Measurements from ENCODE around the gene SUCLG1.

DNA sequence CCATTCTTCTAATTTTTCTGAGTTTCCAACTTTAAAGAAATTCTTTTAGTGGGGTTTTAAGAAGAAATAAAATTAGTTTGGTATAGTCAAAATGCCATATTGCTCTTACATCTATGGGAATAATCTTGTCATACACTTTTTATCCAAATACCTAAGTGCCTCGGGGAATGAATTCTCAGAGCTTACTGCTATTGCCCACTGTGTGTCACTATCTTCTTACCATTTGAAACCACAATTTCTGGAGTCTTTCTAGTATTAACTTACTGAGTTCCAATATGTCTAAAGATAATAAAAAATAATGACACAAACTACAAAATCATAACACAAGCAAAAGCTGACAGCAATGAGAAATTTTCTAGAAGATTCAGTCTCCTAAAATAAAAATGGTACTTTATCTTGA, 33.5 kb upstream of the SUCLG1 start:
- TF ChIP-seq CTCF (IDR thresholded peaks at IDR 0.05; ENCODE audit: insufficient read depth, low read depth, low read length): peak; percentile 19
- no peak for TF ChIP-seq EZH2 (IDR thresholded peaks at IDR 0.05; ENCODE audit: insufficient read depth, low read length)

Measured in astrocyte (in vitro differentiated cells and primary cell).